GM21576 (cell line): ENCODE results near the gene GATC.
A peak's percentile ranks its signal among the peaks of the same experiment; 100 is the strongest.

Source experiments
- ATAC-seq: cut with Tn5 transposase; IDR thresholded peaks from one replicate; pipeline ENCODE4 v1.9.1; 2021; ENCODE audit warnings: mild to moderate bottlenecking, moderate library complexity; ENCODE audit not compliant: unreplicated experiment

GATC gene

GRCh38 chr12:120495731-120496412 lies 49.6 kb downstream of the GATC start, which contains the start of gene DYNLL1:
TSS of gene DYNLL1 (plus strand) at chr12:120496113. CDS start at chr12:120496422, 309 bp downstream.
- peak; percentile 92 for ATAC-seq

- ATAC-seq = peak; percentile 12
These were observed 50.4 kb downstream of the GATC start for GRCh38 chr12:120496413-120497340.

DNA sequence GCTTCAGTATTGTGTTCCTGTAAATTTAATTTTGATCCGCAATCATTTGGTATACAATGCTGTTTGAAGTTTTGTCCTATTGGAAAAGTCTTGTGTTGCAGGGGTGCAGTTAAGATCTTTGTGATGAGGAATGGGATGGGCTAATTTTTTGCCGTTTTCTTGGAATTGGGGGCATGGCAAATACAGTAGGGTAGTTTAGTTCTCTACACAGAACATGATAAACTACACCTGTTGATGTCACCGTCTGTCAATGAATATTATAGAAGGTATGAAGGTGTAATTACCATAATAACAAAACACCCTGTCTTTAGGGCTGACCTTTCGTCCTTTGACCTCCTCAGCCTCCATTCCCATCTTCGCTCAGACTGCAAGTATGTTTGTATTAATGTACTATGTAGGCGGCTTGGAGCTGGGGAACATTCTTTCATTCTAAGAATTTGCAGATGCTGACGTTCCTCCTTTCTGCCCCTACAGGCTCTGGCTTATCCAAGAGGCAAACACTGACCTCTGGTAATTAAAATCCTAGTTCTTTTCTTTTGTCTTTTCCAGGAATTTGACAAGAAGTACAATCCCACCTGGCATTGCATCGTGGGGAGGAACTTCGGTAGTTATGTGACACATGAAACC lies 51.4 kb downstream of the GATC start:
- ATAC-seq = no peak

DNA sequence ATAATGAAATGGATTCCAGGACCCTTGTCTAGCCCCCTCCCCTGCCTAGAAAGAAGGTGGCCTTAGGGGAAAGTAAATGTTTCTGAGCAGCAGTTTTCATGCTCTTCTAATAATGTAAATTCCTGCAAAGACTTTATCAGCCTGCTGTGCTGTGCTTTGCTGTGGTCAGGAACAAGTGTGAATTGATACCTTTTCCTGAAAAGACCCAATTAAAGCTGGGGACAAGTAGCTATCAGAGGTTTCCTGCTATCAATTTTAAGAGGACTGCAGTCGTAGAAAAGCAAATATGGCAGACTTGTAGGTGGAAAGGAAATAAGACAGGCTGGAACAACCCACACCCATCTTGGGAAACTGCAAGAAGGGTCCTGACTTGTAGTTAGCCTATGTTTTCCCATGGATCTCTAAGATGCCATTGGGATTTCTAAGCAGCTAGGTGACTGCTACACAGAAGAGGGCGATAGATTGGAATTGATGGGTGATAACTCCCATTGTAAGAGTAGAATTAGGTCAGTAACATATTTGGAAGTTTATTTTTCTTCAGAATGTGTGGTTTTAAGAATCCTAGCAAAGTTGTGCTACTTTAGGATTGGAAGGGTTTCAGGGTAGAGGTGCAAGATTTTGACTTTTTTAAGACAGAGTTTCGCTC lies 52.7 kb downstream of the GATC start:
- no peak for ATAC-seq

DNA sequence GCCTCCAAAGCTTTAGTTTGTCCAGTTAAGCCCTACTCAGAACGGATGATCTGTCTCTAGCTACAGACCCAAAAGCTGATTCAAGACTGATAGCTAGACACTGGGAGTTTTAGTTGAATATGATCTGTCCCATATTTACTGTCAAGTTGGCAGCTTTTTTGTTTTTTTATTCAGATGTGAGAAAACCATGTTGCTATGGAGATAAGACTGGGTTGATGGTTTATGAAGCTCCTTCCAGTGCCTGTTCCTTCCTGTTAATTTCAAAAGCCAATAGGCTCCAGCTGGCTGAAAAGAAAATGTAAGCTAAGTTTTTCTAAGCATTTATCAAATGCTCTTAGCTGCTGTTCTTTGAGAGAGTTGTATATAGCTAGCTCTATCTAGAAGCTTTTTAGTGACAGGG lies 54.3 kb downstream of the GATC start:
- ATAC-seq = no peak

DNA sequence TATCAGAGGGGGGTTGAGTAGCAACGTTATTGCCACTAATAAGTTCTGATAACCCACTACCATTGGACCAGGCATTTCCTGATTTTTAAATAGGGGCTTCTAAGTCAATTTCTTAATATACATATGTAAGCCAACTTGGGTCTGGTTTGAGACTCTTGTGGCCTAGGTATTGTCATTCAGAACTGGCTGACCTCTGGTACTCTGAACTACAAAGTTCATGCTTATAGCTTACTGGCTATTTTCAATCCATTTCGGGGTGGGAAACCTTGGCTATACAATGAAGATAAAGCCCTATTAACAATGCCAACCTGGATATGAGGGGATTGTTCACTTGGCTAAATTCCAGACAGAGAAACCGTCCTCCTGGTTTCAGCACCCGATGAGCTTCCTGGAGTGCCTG lies 58.3 kb downstream of the GATC start:
- no peak for ATAC-seq

DNA sequence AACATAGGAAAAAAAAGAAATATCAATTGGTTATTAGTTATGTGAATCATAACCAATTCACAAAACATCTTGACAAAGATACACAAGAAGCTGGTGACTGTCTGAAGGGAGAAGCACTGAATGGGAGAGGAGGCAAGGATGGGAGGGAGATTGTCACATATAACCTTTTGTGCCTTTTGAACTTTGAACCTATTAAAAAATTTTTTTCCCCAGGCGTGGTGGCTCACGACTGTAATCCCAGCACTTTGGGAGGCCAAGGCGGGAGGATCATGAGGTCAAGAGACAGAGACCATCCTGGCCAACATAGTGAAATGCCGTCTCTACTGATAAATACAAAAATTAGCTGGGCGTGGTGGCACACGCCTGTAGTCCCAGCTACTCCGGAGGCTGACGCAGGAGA lies 62.3 kb downstream of the GATC start:
- no peak for ATAC-seq
